ENCODE data around the gene DCTPP1. TPM values are rescaled to one million over a fixed set of nuclear protein-coding genes. Genes with fewer than 3 reads are reported as not detected.
"Not testable (repeated sequence)": the region's sequence is repeated elsewhere in the genome, so short reads cannot be mapped to it uniquely, and the experiment has no call there.

DCTPP1 gene
- 54.8 and 57.5 TPM in 2 replicates for total RNA-seq

- DNase-seq (ENCODE audit: low read depth in 2 of 2) = peak; percentile 97 to 98
These were observed at the start of gene DCTPP1 for GRCh38 chr16:30429678-30430427. DCTPP1 (minus strand) TSS chr16:30430030; CDS start chr16:30429980, 50 bp downstream.

- DNase-seq (ENCODE audit: low read depth in 2 of 2) = no peak
These were observed 49.1 kb upstream of the DCTPP1 start for GRCh38 chr16:30478766-30479478.

DNA sequence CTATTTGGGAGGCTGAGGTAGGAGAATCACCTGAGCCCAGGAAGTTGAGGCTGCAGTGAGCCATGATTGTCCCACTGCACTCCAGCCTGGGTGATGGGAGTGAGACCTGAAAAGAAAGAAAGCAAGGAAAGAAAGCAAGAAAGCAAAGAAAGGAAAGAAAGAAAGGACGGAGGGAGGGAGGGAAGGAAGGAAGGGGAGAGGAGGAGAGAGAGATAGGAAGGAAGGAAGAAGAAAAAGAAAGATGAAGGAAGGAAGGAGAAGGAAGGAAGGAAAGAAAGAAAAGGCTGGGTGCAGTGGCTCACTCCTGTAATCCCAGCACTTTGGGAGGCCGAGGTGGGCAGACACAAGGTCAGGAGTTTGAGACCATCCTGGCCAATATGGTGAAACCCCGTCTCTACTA is 47.9 kb upstream of the DCTPP1 start:
- DNase-seq (ENCODE audit: low read depth in 2 of 2) = not testable (repeated sequence)

DNA sequence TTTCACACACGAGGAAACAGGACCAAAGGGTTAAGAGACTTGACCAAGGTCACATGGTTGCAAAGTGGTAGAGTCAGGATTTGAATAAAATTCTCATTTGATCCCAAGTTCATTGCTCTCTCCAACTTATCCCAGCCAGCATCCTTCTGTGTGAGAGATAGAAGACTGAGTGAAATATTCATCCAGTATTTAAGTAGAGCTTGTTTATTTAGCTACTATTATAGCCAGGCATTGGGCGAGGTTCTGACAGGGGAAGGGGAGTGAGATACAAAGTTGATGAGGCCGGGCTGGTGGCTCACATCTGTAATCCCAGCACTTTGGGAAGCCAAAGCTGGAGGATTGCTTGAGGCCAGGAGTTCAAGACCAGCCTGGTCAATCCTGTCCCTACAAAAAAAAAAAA is 47.2 kb upstream of the DCTPP1 start:
- DNase-seq (ENCODE audit: low read depth in 2 of 2) = no peak

GRCh38 chr16:30474684-30475083 is 44.9 kb upstream of the DCTPP1 start:
- no peak for DNase-seq (ENCODE audit: low read depth in 2 of 2)

DNA sequence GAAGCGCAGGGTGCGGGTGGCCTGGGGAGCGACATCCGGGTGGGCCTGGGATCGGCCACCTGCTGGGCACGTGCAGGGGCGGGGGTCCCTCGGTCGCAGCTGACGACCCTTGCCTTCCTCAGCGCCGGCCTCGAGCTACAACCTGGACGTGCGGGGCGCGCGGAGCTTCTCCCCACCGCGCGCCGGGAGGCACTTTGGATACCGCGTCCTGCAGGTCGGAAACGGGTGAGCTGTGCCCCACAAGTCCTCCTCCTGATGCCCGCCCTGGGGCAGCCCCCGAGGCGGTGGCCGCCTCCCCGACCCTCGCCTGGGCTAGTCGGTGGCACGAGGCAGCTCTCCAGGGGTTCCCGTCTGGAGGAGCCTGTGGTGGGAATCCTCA is 44.2 kb upstream of the DCTPP1 start:
- no peak for DNase-seq (ENCODE audit: low read depth in 2 of 2)

GRCh38 chr16:30473231-30474073 is 43.6 kb upstream of the DCTPP1 start:
- no peak for DNase-seq (ENCODE audit: low read depth in 2 of 2)

GRCh38 chr16:30472328-30472942 is 42.6 kb upstream of the DCTPP1 start, which contains the start of gene ITGAL:
ITGAL (plus strand) TSS chr16:30472742; CDS start chr16:30472838, 96 bp downstream.
- DNase-seq (ENCODE audit: low read depth in 2 of 2) = no peak

DNA sequence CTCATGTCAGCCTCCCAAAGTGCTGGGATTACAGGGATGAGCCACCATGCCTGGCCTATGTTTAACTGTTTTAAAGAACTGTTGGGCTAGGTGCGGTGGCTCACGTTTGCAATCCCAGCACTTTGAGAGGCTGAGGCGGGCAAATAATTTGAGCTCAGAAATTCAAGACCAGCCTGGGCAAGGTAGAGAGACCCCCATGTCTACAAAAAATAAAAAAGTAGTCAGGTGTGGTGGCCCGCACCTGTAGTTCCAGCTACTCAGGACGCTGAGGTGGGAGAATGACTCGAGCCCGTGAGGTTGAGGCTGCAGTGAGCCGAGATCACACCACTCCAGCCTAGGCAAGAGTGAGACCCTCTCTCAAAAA is 40.8 kb upstream of the DCTPP1 start:
- no peak for DNase-seq (ENCODE audit: low read depth in 2 of 2)

DNA sequence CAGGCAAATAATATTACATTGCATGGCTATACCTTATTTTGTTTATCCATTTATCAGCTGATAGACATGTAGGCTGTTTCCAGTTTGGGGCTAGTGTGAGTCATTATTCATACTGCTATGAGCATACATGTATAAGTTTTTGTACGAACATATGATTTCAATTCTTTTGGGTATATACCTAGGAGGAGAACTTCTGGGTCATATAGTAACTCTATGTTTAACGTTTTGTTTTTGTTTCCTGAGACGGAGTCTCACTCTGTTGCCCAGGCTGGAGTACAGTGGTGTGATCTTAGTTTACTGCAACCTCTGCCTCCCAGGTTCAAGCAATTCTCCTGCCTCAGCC is 40.3 kb upstream of the DCTPP1 start:
- no peak for DNase-seq (ENCODE audit: low read depth in 2 of 2)

- no peak for DNase-seq (ENCODE audit: low read depth in 2 of 2)
These were observed 34.2 kb upstream of the DCTPP1 start for GRCh38 chr16:30464078-30464477.

DNA sequence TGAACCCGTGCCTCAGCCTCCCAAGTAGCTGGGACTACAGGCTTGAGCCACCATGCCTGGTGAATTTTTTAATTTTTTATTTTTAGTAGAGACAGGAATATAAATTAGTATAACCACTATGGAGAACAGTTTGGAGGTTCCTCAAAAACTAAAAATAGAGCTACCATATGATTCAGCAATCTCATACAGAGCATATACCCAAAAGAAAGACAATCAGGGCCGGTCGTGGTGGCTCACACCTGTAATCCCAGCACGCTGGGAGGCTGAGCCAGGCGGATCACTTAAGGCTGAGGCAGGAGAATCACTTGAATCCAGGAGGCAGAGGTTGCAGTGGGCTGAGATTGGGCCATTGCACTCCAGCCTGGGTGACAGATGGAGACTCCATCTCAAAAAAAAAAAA is 31.6 kb upstream of the DCTPP1 start:
- DNase-seq (ENCODE audit: low read depth in 2 of 2) = not testable (repeated sequence)

DNA sequence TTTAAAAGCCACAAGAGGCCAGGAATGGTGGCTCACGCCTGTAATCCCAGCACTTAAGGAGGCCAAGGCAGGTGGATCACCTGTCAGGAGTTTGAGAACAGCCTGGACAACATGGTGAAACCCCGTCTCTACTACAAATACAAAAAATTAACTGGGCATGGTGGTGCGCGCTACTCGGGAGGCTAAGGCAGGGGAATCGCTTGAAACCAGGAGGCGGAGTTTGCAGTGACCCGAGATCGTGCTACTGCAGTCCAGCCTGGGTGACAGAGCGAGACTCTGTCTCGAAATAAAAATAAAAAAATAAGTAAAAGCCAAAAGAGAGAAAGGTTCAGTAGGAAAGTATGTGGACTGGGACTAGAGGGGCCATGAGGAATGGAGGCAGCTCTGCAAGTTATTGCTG is 29.6 kb upstream of the DCTPP1 start:
- DNase-seq (ENCODE audit: low read depth in 2 of 2) = no peak

DNA sequence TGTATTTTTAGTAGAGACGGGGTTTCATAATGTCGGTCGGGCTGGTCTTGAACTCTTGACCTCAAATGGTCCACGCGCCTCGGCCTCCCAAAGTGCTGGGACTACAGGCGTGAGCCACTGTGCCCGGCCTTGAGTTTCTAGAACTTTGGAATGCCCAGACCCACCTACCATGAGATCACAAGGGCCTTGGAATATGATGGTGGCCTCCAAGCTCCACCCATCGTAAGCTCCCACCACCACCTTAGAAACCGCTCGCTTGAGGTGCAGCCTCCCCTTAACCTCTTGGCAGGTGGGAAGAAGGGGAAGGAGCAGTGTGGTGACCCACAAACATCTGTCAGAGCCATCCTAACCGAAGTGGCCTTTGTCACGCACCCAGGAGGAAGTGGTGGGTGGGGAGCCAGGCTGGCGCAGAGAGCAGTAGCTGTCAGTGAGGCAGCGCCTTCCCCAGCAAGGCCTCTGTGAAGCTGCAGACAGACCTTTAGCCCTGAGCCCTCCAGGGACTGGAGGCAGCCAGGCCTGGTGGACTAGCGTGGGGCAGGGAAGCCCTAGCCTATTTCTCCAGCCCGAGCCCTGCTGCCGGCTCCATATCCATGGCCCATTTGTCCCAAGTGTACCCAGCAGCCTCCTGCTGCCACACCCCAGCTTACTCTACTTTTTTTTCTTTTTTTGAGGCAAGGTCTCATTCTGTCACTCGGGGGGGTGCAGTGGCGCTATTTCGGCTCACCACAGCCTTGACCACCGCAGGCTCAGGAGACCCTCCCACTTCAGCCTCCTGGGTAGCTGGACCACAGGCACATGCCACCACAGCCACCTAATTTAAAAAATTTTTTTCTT is 28.9 kb upstream of the DCTPP1 start:
- no peak for DNase-seq (ENCODE audit: low read depth in 2 of 2)

DNA sequence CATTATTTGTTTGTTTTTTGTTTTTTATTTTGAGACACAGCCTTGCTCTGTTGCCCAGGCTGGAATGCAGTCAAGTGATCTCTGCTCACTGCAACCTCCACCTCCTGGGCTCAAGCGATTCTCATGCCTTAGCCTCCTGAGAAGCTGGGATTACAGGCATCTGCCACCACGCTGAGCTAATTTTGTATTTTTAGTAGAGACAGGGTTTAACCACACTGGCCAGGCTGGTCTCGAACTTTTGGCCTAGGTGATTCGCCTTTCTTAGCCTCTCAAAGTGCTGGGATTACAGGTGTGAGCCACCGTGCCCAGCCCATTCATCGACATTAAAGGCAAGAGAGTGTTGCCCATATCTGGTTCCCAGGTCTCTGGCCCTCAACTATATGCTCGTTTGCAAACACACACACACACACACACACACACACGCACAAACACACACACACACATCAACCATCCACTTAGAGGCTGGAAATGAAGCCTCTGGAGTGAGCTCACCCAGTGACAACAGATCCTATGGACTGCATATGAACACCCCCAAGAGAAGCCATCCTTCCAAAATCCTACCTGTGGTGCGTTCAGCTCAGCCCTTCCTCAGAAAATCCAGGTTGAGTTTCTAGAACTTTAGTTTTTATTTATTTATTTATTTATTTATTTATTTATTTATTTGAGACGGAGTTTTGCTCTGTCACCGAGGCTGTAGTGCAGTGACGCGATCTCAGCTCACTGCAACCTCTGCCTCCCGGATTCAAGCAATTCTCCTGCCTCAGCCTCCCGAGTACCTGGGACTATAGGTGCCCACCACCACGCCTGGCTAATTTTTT is 28.1 kb upstream of the DCTPP1 start:
- DNase-seq (ENCODE audit: low read depth in 2 of 2) = no peak

DNA sequence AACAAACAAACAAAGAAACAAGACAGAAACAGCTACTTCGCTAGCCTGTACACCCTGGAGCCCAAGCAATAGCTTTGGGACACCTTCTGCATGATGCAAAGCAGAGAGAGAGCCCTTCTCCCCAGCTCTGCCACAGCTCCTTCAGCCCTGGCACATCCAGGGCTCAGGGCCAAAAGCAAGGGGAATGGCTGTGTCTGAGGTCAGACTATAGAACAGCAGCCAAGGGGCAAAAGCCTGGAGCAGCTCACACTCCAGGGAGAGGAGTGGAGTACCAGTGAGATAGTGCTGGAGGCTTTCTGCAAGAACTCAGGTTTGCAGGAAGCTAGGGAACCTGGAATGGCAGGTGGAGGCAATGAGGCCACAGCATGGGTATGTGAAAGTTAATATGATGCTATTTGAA is 27.4 kb upstream of the DCTPP1 start:
- no peak for DNase-seq (ENCODE audit: low read depth in 2 of 2)

DNA sequence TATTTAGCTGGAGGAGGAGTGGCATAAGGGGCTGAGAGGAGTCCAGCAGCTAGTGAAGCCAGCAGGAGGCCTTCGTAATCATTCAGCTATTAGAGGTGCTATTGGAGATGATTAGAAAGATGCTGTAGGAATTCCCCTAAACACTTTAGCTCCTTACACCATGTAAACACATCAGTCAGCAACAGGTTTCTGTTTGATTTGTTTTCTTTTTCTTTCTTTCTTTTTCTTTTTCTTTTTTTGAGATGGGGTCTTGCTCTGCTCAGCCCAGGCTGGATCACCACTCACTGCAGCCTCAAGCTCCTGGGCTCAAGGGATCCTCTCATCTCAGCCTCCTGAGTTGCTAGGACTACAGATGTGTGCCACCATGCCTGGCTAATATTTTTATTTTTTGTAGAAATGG is 26.5 kb upstream of the DCTPP1 start:
- DNase-seq (ENCODE audit: low read depth in 2 of 2) = no peak

- not testable (repeated sequence) for DNase-seq (ENCODE audit: low read depth in 2 of 2)
These were observed 23.1 kb upstream of the DCTPP1 start for GRCh38 chr16:30452709-30453580.

GRCh38 chr16:30449116-30449435 is 19.2 kb upstream of the DCTPP1 start:
- DNase-seq (ENCODE audit: low read depth in 2 of 2) = no peak
